Coronary artery (tissue), 2 donors: Measurements from ENCODE around the gene MYO7B.

Experiments used
- DNase-seq: peaks from one replicate; pipeline ENCODE4 v3.0.0-alpha.2; 2017; ENCODE audit warnings: low spot score
- H3K27ac ChIP-seq, 2 donors: fragments of 200-600 bp; sonication (generic); one replicate each; pipeline ENCODE4 v1.5.1; 2016 to 2019
- H3K4me3 ChIP-seq: fragments of 200-600 bp; sonication (generic); 2 replicates; pipeline ENCODE4 v1.5.1; 2016; ENCODE audit warnings: mild to moderate bottlenecking, moderate library complexity
- TF ChIP-seq, protein P1 (sequence below): fragments of 200-600 bp; sonication (generic); IDR thresholded peaks from one replicate; pipeline ENCODE4 v1.5.1; 2019; ENCODE audit warnings: antibody characterized with exemption

The MYO7B gene

GRCh38 chr2:127664895-127665225 is 129.4 kb downstream of the MYO7B start:
- TF ChIP-seq, protein P1, sequence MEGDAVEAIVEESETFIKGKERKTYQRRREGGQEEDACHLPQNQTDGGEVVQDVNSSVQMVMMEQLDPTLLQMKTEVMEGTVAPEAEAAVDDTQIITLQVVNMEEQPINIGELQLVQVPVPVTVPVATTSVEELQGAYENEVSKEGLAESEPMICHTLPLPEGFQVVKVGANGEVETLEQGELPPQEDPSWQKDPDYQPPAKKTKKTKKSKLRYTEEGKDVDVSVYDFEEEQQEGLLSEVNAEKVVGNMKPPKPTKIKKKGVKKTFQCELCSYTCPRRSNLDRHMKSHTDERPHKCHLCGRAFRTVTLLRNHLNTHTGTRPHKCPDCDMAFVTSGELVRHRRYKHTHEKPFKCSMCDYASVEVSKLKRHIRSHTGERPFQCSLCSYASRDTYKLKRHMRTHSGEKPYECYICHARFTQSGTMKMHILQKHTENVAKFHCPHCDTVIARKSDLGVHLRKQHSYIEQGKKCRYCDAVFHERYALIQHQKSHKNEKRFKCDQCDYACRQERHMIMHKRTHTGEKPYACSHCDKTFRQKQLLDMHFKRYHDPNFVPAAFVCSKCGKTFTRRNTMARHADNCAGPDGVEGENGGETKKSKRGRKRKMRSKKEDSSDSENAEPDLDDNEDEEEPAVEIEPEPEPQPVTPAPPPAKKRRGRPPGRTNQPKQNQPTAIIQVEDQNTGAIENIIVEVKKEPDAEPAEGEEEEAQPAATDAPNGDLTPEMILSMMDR: no peak
- Histone ChIP-seq H3K27ac (peak overlapping the region; percentile 61 to 87), H3K4me3 (peak overlapping the region; percentile 71)
- DNase-seq: no peak

DNA sequence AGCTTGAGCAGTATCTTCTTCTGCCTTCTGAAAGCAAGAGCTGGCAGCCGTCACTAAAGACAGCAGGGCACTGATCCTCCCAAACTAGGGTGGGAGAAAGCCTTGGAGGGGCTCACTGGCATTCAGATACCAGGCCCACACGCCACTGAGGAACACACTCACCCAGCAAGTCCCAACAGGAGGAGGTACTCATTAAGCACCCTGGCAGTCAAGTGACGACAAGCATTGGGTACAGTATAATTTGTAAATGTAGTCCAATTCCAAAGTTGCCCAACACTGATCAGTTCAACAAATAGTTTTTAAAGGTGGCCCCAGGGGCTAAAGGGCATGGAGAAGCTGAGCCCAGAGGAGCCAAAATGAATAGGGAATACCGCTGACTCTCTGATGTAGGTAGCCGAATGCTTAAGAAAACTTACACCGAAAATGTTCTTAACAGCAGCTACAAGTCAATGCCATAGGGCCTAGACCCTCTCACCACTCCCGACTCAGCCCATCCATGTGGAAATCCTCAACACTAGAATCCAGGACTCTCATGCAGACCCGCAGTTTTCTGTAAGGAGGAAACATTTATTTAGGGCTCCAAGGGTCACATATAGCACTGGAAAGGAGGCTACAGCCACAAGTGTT is 129.9 kb downstream of the MYO7B start:
- TF ChIP-seq, protein P1: no peak
- DNase-seq: no peak
- Histone ChIP-seq H3K27ac (peak overlapping the region; percentile 61 to 87), H3K4me3 (peak overlapping the region; percentile 71)

DNA sequence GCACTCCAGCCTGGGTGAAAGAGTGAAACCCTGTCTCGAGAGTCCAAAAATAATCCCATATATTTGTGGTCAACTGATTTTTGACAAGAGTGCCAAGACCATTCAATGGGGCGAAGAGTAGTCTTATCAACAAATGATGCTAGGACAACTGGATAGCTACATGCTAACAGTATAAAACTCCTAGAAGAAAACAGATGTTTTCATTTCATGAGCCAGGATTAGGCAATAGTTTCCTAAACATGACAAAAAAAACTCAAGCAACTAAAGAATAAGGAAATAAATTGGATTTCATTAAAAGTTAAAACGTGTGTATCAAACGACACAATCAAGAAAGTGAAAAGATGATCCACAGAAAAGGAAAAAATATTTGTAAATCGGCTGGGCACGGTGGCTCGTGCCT is 133.6 kb downstream of the MYO7B start:
- peak overlapping the region; percentile 2 to 52 for H3K27ac ChIP-seq
- no peak for DNase-seq
- H3K4me3 ChIP-seq: peak overlapping the region; percentile 29
- TF ChIP-seq, protein P1: no peak

- DNase-seq: peak; percentile 70
- TF ChIP-seq, protein P1: no peak
- peak overlapping the region; percentile 24 to 29 for H3K27ac ChIP-seq
- H3K4me3 ChIP-seq: no peak overlapping the region
Observed at GRCh38 chr2:127670055-127670956, 134.8 kb downstream of the MYO7B start.

- TF ChIP-seq, protein P1: no peak
- Histone ChIP-seq H3K27ac (peak overlapping the region in 1 of 2 donors; percentile 29), H3K4me3 (no peak overlapping the region)
- DNase-seq: no peak
Observed at GRCh38 chr2:127670957-127671290, 135.4 kb downstream of the MYO7B start.

- TF ChIP-seq, protein P1: no peak
- peak; percentile 68 for DNase-seq
- Histone ChIP-seq H3K4me3 (peak overlapping the region; percentile 87), H3K27ac (peak overlapping the region; percentile 94 to 95)
Observed at GRCh38 chr2:127671557-127672302, 136.2 kb downstream of the MYO7B start.
